ENCODE results near the gene TNFSF13. TPM values are rescaled to one million over a fixed set of nuclear protein-coding genes. Genes with fewer than 3 reads are reported as not detected.

Gene TNFSF13, protein sequence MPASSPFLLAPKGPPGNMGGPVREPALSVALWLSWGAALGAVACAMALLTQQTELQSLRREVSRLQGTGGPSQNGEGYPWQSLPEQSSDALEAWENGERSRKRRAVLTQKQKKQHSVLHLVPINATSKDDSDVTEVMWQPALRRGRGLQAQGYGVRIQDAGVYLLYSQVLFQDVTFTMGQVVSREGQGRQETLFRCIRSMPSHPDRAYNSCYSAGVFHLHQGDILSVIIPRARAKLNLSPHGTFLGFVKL
- 0.31 TPM for total RNA-seq

DNA sequence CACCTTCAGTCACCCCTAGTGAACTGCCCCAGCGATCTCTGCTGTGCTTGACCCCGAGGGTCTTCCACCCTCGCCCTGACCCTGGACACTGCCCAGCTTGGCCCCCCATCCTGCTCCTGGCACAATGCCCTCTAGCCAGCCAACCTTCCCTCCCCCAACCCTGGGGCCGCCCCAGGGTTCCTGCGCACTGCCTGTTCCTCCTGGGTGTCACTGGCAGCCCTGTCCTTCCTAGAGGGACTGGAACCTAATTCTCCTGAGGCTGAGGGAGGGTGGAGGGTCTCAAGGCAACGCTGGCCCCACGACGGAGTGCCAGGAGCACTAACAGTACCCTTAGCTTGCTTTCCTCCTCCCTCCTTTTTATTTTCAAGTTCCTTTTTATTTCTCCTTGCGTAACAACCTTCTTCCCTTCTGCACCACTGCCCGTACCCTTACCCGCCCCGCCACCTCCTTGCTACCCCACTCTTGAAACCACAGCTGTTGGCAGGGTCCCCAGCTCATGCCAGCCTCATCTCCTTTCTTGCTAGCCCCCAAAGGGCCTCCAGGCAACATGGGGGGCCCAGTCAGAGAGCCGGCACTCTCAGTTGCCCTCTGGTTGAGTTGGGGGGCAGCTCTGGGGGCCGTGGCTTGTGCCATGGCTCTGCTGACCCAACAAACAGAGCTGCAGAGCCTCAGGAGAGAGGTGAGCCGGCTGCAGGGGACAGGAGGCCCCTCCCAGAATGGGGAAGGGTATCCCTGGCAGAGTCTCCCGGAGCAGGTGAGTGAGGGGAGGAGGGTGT, at the start of gene TNFSF13:
Gene TNFSF13 (plus strand): TSS at position 207 of the 776 bp plus-strand sequence. CDS start 290 bp downstream, at position 497.
- DNase-seq, result no peak

GRCh38 chr17:7508846-7509245, 49.7 kb upstream of the TNFSF13 start:
- no peak for DNase-seq

DNA sequence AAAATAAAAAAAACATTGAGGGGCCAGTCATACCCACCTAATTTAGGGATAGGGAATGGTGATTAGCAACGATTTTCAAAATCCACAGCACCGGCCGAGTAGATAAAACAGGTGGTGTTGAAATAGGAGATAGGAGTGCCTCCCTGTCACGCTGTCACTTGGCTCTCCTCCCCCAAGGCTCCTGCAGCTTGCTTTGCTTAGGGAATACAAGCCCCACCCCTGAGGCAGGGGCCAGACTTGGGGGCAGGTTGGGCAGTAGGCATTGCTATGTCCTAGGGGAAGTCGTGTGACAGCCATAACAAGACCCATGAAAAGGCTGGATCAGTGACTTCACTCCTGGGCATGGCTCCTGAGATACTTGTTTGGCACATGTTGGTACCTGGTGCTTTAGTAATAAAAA, 48.6 kb upstream of the TNFSF13 start:
- no peak for DNase-seq

- DNase-seq, result no peak
These were observed 47.4 kb upstream of the TNFSF13 start for GRCh38 chr17:7511108-7511507.

DNA sequence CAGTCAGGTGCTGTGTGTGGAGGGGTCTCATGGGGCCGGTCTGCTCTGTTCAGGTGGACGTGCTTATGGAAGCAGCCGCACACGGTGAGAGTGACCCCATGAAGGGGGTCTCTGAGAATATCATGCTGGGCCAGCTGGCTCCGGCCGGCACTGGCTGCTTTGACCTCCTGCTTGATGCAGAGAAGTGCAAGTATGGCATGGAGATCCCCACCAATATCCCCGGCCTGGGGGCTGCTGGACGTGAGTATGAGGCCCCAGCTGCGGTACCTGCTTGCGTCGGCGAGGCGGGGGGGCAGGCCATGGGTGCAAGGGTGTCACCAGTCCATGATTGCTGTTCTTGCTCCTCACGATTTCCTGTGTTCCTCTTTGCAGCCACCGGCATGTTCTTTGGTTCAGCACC, 46.4 kb upstream of the TNFSF13 start:
- DNase-seq, result no peak

- no peak for DNase-seq
These were observed 45.6 kb upstream of the TNFSF13 start for GRCh38 chr17:7512824-7513540.

GRCh38 chr17:7513850-7514419, 44.6 kb upstream of the TNFSF13 start:
- DNase-seq, result no peak

DNA sequence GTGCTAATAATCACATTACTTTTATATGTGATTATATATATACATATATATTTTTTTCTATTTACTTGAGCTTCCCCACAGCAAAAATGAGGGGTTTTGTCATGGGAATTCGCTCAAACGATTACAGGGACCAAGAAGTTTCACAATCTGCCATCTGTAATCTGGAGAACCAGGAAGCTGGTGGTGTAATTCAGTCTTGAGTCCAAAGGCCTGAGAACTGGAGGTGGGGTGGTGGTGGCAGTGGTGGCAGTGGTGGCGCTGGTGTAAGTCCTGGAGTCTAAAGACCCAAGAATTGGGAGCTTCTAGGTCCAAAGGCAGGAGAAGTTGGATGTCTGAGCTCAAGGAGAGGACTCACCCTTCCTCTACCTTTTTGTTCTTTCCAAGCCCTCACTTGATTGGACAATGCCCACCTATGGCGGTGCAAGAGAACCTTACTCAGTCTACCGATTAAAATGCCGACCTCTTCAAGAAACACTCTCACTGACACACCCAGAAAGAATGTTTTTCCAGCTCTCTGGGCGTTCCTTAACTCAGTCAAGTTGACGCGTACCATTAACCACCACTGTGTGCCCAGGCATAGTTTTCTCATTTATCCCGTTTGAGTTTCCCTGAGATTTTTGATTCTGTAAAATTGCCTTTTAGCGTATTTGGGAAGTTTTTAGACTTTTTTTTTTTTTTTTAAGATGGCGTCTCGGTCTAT, 42.5 kb upstream of the TNFSF13 start:
- DNase-seq, result no peak

- DNase-seq, result no peak
These were observed 35.5 kb upstream of the TNFSF13 start for GRCh38 chr17:7523033-7523432.

GRCh38 chr17:7528842-7529241, 29.7 kb upstream of the TNFSF13 start:
- DNase-seq, result no peak

- no peak for DNase-seq
These were observed 28.3 kb upstream of the TNFSF13 start for GRCh38 chr17:7530023-7530900.

DNA sequence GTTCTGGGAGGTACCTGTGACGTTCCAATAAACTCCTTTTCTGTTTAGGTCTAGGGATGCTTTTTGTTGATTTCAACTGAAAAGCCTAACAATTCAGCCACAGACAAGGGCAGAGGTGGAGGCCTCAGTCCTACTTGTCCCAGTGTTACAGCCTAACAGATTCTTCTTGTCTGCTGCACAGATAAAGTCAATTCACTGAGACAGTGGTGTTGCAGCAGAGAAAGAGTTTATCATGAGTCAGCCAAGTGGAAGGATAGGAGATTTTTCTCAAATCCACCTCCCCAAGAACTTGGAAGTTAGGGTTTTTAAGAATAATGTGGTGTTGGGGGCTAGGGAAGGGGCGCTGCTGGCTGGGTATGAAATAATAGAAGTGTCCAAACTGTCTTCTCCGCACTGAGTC, 20.5 kb upstream of the TNFSF13 start:
- no peak for DNase-seq

DNA sequence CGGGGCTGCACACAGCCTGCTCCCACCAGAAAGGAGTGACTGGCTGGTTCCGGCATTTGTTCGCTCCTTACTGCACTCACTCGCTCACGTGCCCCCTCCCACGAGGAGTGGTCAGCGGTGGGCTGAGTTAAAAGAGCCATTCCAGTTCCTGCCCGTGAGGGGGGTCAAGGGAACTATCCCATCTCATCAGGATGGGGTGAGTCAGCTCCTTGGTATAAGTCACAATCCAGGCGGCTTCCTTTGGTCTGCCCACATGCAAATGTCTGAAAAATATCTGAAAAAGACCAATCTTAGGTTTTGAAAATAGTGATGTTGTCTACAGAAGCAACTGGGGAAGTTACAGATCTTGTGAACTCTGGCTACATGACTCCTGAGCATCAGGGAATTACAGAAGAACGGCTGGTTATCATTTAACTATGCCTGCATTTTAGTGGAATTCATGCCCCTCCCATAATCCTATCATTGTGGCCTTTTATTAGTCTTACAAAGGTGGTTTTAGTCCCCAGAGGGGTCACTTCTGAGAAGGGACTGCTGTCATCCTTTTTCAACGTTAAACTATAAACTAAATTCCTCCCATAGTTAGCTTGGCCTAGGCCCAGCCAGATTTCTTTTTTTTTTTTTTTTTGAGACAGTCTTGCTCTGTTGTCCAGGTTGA, 19.5 kb upstream of the TNFSF13 start:
- DNase-seq, result no peak

DNA sequence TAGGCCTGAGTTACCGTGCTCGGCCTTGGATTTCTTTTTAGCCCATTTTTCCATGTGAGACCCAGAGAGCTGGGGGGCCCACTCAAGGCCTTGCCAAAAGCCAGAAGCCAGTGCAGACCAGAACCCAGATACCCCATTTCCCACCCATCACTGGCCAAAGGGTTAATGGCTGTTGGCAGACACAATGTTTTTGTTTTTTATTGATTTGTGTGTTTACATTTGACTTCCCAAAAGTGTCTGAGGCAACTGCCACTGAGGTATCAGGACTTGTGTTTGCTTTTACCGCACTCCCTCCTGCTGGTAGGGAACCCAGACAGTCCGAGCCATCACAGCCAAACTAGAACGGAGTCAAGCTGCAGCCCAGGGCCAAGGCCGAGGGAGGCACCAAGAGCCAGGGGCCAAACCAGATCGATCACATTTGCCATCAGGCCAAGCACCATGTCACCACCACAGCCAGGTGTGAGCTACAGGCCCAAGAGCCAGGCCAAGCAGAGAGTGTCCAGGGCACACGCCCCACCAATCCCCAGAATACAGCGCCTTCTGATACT, 17.4 kb upstream of the TNFSF13 start:
- no peak for DNase-seq

- no peak for DNase-seq
These were observed 13.6 kb upstream of the TNFSF13 start for GRCh38 chr17:7544911-7545310.

- peak; percentile 21 for DNase-seq
These were observed 9.8 kb upstream of the TNFSF13 start, which contains the start of gene TNFSF12 for GRCh38 chr17:7548585-7549400. TNFSF12 (plus strand) TSS chr17:7549058; CDS start chr17:7549154, 96 bp downstream.

DNA sequence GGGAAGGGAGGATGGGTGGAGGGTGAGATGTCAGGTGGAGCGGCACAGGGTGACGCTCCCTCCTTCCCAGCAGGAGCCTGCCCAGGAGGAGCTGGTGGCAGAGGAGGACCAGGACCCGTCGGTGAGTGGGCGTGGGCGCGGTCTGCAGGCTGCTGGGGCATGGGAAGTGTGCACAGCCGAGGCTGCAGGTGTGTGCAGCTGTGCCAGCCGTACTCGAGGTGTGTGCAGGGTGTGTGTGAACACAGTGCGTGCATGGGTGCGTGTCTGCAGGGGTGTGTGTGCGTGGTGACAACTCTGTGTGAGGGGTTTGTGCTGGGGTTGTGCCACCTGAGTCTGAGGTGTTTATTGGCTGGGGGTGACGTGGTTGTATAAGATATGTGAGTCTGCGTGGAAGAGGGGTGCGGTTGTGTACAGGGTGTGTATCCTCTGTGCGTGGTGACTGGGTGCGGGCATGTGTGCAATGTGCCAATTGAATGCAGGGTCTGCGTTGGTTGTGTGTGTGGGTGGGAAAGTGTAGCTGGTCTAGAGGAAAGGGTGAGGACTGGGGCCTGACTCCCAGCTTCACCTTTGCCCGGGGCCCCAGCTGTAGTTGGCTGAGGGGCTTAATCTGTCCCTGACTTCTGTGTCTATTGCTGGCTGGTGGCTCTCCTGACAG, 9.0 kb upstream of the TNFSF13 start:
- DNase-seq, result peak; percentile 17

GRCh38 chr17:7550344-7550743, 8.2 kb upstream of the TNFSF13 start:
- DNase-seq, result no peak

- no peak for DNase-seq
These were observed 7.2 kb upstream of the TNFSF13 start for GRCh38 chr17:7551396-7551795.
